ENCODE data around the gene OSMR.

The OSMR gene

GRCh38 chr5:38845526-38846378, at the start of gene OSMR:
OSMR (plus strand) TSS chr5:38846012; CDS start chr5:38869045, 23,033 bp downstream.
- DNase-seq (ENCODE audit: low spot score), result peak; percentile 99

- no peak for DNase-seq (ENCODE audit: low spot score)
Measured at GRCh38 chr5:38796742-38797108, 49.1 kb upstream of the OSMR start.

- no peak for DNase-seq (ENCODE audit: low spot score)
Measured at GRCh38 chr5:38797838-38798237, 48.0 kb upstream of the OSMR start.

- DNase-seq (ENCODE audit: low spot score), result no peak
Measured at GRCh38 chr5:38799556-38800377, 46.0 kb upstream of the OSMR start.

- DNase-seq (ENCODE audit: low spot score), result no peak
Measured at GRCh38 chr5:38800515-38800914, 45.3 kb upstream of the OSMR start.

- no peak for DNase-seq (ENCODE audit: low spot score)
Measured at GRCh38 chr5:38802125-38802524, 43.7 kb upstream of the OSMR start.

GRCh38 chr5:38803246-38803645, 42.6 kb upstream of the OSMR start:
- no peak for DNase-seq (ENCODE audit: low spot score)

GRCh38 chr5:38806775-38807258, 39.0 kb upstream of the OSMR start:
- peak; percentile 81 for DNase-seq (ENCODE audit: low spot score)

GRCh38 chr5:38807570-38808483, 38.0 kb upstream of the OSMR start:
- DNase-seq (ENCODE audit: low spot score), result no peak

GRCh38 chr5:38808666-38809343, 37.0 kb upstream of the OSMR start:
- no peak for DNase-seq (ENCODE audit: low spot score)

- peak; percentile 85 for DNase-seq (ENCODE audit: low spot score)
Measured at GRCh38 chr5:38809388-38810359, 36.1 kb upstream of the OSMR start.

GRCh38 chr5:38814879-38815278, 30.9 kb upstream of the OSMR start:
- DNase-seq (ENCODE audit: low spot score), result no peak

GRCh38 chr5:38816083-38817030, 29.5 kb upstream of the OSMR start:
- peak; percentile 84 for DNase-seq (ENCODE audit: low spot score)

GRCh38 chr5:38821679-38822078, 24.1 kb upstream of the OSMR start:
- no peak for DNase-seq (ENCODE audit: low spot score)

GRCh38 chr5:38823503-38823902, 22.3 kb upstream of the OSMR start:
- DNase-seq (ENCODE audit: low spot score), result no peak

- DNase-seq (ENCODE audit: low spot score), result no peak
Measured at GRCh38 chr5:38824821-38825220, 21.0 kb upstream of the OSMR start.

- DNase-seq (ENCODE audit: low spot score), result no peak
Measured at GRCh38 chr5:38825494-38825893, 20.3 kb upstream of the OSMR start.

GRCh38 chr5:38827525-38827924, 18.3 kb upstream of the OSMR start:
- DNase-seq (ENCODE audit: low spot score), result no peak

- peak; percentile 75 for DNase-seq (ENCODE audit: low spot score)
Measured at GRCh38 chr5:38830521-38831051, 15.2 kb upstream of the OSMR start.

Measured in kidney tubule cell (primary cell).